Testis (tissue), 3 donors: ENCODE results near the gene ALOXE3. TPM values are rescaled to one million over a fixed set of nuclear protein-coding genes. Genes with fewer than 3 reads are reported as not detected.
"Not testable (repeated sequence)": the region's sequence is repeated elsewhere in the genome, so short reads cannot be mapped to it uniquely, and the experiment has no call there.

Experiments used
- DNase-seq: peaks from one replicate; pipeline ENCODE4 v3.0.0-alpha.2; 2019
- H3K27ac ChIP-seq, 2 donors: fragments of 200-600 bp; sonication (generic); one replicate each; pipeline ENCODE4 v1.5.1; 2019
- H3K27me3 ChIP-seq: fragments of 200-600 bp; sonication (generic); one replicate; pipeline ENCODE4 v1.5.1; 2019
- H3K36me3 ChIP-seq: fragments of 200-600 bp; sonication (generic); one replicate; pipeline ENCODE4 v1.5.1; 2017; ENCODE audit warnings: low read depth; ENCODE audit errors: missing control alignments
- H3K4me1 ChIP-seq: fragments of 200-600 bp; sonication (generic); one replicate; pipeline ENCODE4 v1.5.1; 2019
- H3K4me3 ChIP-seq, 2 donors: fragments of 200-600 bp; sonication (generic); one replicate each; pipeline ENCODE4 v1.5.1; 2017 to 2019
- H3K9me3 ChIP-seq: fragments of 200-600 bp; sonication (generic); one replicate; pipeline ENCODE4 v1.5.1; 2017
- CTCF ChIP-seq, 3 experiments: fragments of 450-650 bp in 2 of 3; fragments of 200-600 bp in 1 of 3; sonication (generic) in 1 of 3; IDR thresholded peaks; one replicate each; pipeline ENCODE4 v1.5.1; 2016 to 2019; ENCODE audit warnings: antibody characterized with exemption in 3 of 3, mild to moderate bottlenecking in 2 of 3, moderate library complexity in 1 of 3
- POLR2A ChIP-seq: fragments of 450-650 bp; IDR thresholded peaks from one replicate; pipeline ENCODE4 v1.6.1; 2017; ENCODE audit warnings: antibody characterized with exemption, mild to moderate bottlenecking, moderate library complexity
- WGBS, 2 donors: methylation state at CpG; one replicate each; pipeline ENCODE4 v1.1.5; 2018; 5-methylcytosine and 5-hydroxymethylcytosine counted together
- intact Hi-C: fragments of 100-400 bp; cut with DNase I; formaldehyde crosslinking; loops from one replicate; pipeline ENCODE4 v1.15.1; 2023; ENCODE audit warnings: low total_unique reads
- polyA plus RNA-seq: library from polyadenylated mRNA; stranded (reverse); fragments of 350-450 nt; fragmentation: Illumina TruSeq; extraction: RNeasy Lipid Tissue Mini Kit (QIAGEN cat#74804); gene quantifications from one replicate; pipeline ENCODE4 v1.2.3, GENCODE V29; 2014; ENCODE audit warnings: low read depth, low replicate concordance; ENCODE audit not compliant: insufficient read depth
- total RNA-seq, 2 donors: library from RNA; depleted of rRNA; stranded (reverse); fragments of >200 nt; gene quantifications; one replicate each; pipeline ENCODE4 v1.2.3, GENCODE V29; 2016

The ALOXE3 gene
- total and polyA plus RNA-seq, 3 donors from 2014 or later = 2.2 to 4.3 (median 2.7) TPM

DNA sequence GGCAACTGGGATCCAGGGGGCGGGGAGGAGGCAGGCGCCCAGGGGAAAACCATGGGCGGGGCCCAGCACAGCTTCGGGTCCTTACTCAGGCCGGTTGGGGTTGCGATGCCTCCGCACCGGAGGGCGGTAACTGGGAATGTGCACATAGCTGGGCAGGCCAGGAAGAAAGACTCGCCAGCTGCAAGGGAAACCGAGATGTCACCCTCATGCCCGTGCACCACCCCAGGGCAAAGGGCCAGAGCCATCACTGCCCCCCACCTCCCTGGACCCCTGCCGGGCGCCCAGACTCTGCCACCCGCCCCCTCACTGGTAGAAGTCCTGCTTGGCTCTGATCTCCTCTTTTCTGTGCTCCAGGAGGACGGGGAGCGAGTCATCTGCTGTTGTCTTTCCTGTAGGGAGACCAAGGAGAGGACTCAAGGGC, 37.5 kb downstream of the ALOXE3 start:
- Histone ChIP-seq H3K4me3 (peak overlapping the region in 1 of 2 donors; percentile 52), H3K9me3 (no peaks in the 10 kb centered on the region), H3K36me3 (no peaks in the 10 kb centered on the region), H3K27me3 (no peaks in the 10 kb centered on the region), H3K27ac (no peak overlapping the region), H3K4me1 (peaks cover 10% of the 10 kb centered on the region)
- no peak for TF ChIP-seq CTCF (IDR thresholded peaks at IDR 0.05)
- no peak for TF ChIP-seq POLR2A
- WGBS, 2 donors = 24 to 36% methylated on average over 7 to 17 of the region's 17 CpGs
- no peak for DNase-seq
- intact Hi-C loops = no loop called here

DNA sequence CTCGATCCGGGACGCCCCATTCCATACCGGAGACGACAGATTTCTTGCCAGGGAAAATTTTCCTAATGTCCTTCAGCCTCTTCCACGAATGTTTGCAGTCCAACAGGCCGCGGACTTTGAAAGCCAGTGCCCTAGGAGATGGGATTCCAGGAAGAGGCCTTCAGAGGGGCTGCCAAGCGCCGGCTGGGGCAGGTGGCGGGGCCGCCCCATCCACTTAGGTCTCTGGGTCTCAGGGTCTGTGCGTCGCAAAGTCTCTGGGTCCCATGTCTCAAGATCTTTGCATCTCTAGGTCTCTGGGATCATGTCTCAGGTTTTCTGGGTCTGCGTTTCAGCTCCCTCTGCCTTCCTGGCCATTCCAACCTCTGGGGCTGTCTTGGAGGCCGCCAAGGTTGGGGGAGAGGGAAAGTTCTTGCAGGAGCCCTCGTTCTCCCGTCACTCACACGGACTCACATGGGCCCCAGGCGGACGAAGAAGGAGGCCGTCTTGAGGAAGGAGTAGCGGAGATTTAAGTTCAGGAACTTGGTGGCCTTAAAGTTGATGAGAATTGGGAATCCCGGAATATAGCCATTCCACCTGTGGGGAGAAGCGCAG, 38.0 kb downstream of the ALOXE3 start:
- DNase-seq = no peak
- no peak overlapping the region for H3K27ac ChIP-seq
- H3K36me3 ChIP-seq = no peaks in the 10 kb centered on the region
- peaks cover 10% of the 10 kb centered on the region for H3K4me1 ChIP-seq
- H3K9me3 ChIP-seq = no peaks in the 10 kb centered on the region
- 14 to 26% methylated on average over 10 to 25 of the region's 25 CpGs for WGBS, 2 donors
- intact Hi-C loops = no loop called here
- H3K27me3 ChIP-seq = no peaks in the 10 kb centered on the region
- TF ChIP-seq POLR2A (no peak), CTCF (IDR thresholded peaks at IDR 0.05) (no peak)
- H3K4me3 ChIP-seq = peak overlapping the region; percentile 52 to 54

DNA sequence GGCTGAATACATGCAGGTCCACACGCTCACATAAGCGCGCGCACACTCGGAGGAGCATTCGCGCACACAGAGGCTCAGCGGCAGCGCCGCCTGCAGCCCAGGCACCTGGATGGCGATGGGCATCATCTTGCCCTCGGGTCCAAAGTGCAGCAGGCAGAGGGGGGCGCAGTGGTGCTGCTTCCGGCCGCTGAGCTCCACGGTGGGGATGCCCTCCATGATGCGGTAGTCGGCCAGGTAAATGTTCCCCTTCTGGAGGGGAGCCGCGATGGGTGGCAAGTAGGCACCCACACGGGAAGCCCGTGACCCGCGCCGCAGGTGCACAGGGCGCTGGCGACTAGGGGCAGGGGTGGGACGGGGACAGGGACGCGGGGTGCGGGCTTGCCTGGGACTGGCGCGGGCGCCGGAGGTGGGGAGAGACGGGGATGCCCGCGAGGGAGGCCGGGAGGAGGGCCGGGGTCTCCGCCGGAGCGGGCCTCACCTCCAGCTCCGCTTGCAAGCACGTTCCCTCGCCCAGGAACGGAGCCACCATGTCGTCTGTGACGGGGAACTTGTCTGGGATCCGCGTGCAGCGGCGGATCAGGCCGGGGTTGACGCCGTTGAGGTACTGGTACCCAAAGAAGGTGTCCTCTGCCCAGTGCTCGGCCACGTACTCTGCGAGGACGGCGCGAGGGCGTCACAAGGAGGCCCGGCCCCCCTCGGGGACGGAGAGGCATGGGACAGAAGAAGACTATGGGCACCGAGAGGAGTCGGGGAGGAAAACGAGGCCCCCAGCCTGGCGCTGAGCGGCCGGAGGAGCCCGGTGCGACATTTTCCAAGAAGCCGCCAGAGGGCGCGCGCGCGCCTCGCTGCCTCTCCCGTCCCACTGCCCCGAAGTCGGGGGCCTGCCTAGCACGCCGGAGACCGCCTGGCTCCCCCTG, 38.8 kb downstream of the ALOXE3 start:
- Histone ChIP-seq H3K4me3 (peak overlapping the region; percentile 52 to 54), H3K36me3 (no peaks in the 10 kb centered on the region), H3K27me3 (no peaks in the 10 kb centered on the region), H3K9me3 (no peaks in the 10 kb centered on the region), H3K4me1 (peaks cover 10% of the 10 kb centered on the region), H3K27ac (no peak overlapping the region)
- 1% methylated on average over 25 to 52 of the region's 87 CpGs for WGBS, 2 donors
- DNase-seq = peak; percentile 79
- TF ChIP-seq CTCF (IDR thresholded peaks at IDR 0.05) = peak; percentile 33 to 88 (median 76)
- TF ChIP-seq POLR2A = no peak
- intact Hi-C loops = no loop called here

DNA sequence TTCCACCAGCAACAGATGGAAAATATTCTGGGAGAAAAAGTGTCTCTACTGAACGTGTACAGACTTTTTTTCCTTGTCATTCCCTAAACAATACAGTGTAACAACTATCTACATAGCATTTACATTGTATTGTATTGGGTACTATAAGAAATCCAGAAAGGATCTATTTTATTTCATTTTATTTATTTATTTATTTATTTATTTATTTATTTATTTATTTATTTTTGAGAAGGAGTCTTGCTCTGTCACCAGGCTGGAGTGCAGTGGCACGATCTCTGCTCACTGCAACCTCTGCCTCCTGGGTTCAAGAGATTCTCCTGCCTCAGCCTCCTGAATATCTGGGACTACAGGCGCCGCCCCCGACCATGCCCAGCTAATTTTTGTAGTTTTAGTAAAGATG, 40.4 kb downstream of the ALOXE3 start:
- H3K4me1 ChIP-seq = peaks cover 14% of the 10 kb centered on the region
- H3K27ac ChIP-seq, H3K9me3 ChIP-seq, H3K36me3 ChIP-seq, H3K4me3 ChIP-seq, DNase-seq, H3K27me3 ChIP-seq, intact Hi-C loops: not testable (repeated sequence)
- 56 to 69% methylated on average over 5 of the region's 5 CpGs for WGBS, 2 donors

DNA sequence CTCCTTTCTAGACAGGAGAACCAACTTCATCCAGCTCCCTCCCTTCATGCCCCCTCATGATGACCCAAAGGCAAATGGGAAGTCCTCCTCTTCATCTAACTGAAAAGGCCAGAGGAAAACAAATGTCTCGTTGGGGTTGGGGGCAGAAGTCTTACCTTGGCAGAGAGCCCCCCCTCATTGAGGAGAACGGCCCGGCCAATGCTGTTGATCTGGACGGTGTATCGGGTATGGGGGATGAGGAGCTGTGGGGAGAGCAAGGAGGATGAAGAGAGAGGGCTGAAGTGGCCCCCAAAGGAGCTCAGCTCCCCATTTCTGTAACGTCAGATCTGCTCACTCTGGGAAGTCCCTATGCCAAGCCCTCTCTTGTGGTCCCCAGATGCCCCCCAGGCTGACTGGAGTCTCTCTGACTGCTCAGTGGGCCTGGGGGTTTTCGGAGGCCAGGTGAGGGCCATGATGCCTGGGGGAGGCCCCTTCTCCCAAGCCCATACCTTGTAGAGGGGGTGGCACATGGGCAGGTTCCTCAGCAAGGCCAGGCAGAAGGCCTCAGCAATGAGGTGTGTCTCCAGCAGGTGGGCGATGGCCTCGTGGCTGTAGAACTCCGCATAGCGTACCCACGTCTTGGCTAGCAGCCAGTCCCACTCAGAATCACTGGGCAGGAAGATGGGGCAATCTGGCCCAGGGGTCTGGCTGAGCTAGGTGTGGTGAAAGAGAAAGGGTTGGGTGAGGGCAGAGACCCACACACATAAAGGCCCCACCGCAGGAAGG, 41.6 kb downstream of the ALOXE3 start:
- H3K36me3 ChIP-seq = no peaks in the 10 kb centered on the region
- no peak overlapping the region for H3K27ac ChIP-seq
- intact Hi-C loops = no loop called here
- peaks cover 21% of the 10 kb centered on the region for H3K4me1 ChIP-seq
- TF ChIP-seq POLR2A (no peak), CTCF (IDR thresholded peaks at IDR 0.05) (no peak)
- no peaks in the 10 kb centered on the region for H3K27me3 ChIP-seq
- H3K9me3 ChIP-seq = no peaks in the 10 kb centered on the region
- H3K4me3 ChIP-seq = no peak overlapping the region
- DNase-seq = no peak
- 89 to 91% methylated on average over 13 of the region's 13 CpGs for WGBS, 2 donors
